Endothelial cell (in vitro differentiated cells): ENCODE measurements around the gene TEX22. TPM values are rescaled to one million over a fixed set of nuclear protein-coding genes. Genes with fewer than 3 reads are reported as not detected.

ENCODE experiments used
- DNase-seq: peaks from one replicate; pipeline ENCODE4 v3.0.0; 2021; ENCODE audit warnings: low spot score
- H3K27ac Mint-ChIP-seq: one replicate; pipeline ENCODE4 v1.8.0; 2021; ENCODE audit warnings: mixed read lengths, inconsistent platforms; ENCODE audit not compliant: unreplicated experiment
- H3K27me3 Mint-ChIP-seq: one replicate; pipeline ENCODE4 v1.8.0; 2021; ENCODE audit warnings: mild to moderate bottlenecking, moderate library complexity, mixed read lengths, inconsistent platforms; ENCODE audit not compliant: unreplicated experiment
- H3K36me3 Mint-ChIP-seq: one replicate; pipeline ENCODE4 v1.8.0; 2021; ENCODE audit warnings: mild to moderate bottlenecking, low read depth, mixed read lengths, inconsistent platforms; ENCODE audit not compliant: unreplicated experiment
- H3K4me1 Mint-ChIP-seq: one replicate; pipeline ENCODE4 v1.8.0; 2021; ENCODE audit warnings: mild to moderate bottlenecking, mixed read lengths, inconsistent platforms; ENCODE audit not compliant: unreplicated experiment
- H3K4me3 Mint-ChIP-seq: one replicate; pipeline ENCODE4 v1.8.0; 2021; ENCODE audit warnings: mild to moderate bottlenecking, mixed read lengths, inconsistent platforms; ENCODE audit not compliant: unreplicated experiment
- H3K9me3 Mint-ChIP-seq: one replicate; pipeline ENCODE4 v1.8.0; 2021; ENCODE audit warnings: mixed read lengths, inconsistent platforms; ENCODE audit not compliant: unreplicated experiment
- CTCF ChIP-seq: fragments of 200-600 bp; sonication (generic); IDR thresholded peaks from one replicate; pipeline ENCODE4 v1.5.0; 2021; ENCODE audit warnings: antibody characterized with exemption; ENCODE audit not compliant: unreplicated experiment
- total RNA-seq: library from RNA; stranded (reverse); fragmentation: NEBNext Ultra II Directional; extraction: Animal tissue kit (Norgen Biotek cat#: 25700); gene quantifications from one replicate; pipeline ENCODE4 v1.2.1, GENCODE V29; 2021; ENCODE audit not compliant: unreplicated experiment

Gene TEX22
- total RNA-seq, 1 donor from 2014 or later: 1.1 TPM

- no peak for DNase-seq
- Mint-ChIP-seq H3K4me1 (no peaks in the 10 kb centered on the region), H3K4me3 (no peak overlapping the region), H3K36me3 (peaks cover 13% of the 10 kb centered on the region), H3K9me3 (no peaks in the 10 kb centered on the region), H3K27me3 (peaks cover 6% of the 10 kb centered on the region), H3K27ac (no peak overlapping the region)
- TF ChIP-seq CTCF: no peak
These were observed 32.2 kb downstream of the TEX22 start for GRCh38 chr14:105430565-105430964.

GRCh38 chr14:105431256-105431655, 32.9 kb downstream of the TEX22 start:
- no peak for DNase-seq
- no peaks in the 10 kb centered on the region for H3K9me3 Mint-ChIP-seq
- H3K4me1 Mint-ChIP-seq: no peaks in the 10 kb centered on the region
- H3K4me3 Mint-ChIP-seq: no peak overlapping the region
- peaks cover 6% of the 10 kb centered on the region for H3K27me3 Mint-ChIP-seq
- no peak overlapping the region for H3K27ac Mint-ChIP-seq
- peaks cover 16% of the 10 kb centered on the region for H3K36me3 Mint-ChIP-seq
- TF ChIP-seq CTCF: no peak

- H3K27ac Mint-ChIP-seq: no peak overlapping the region
- peaks cover 9% of the 10 kb centered on the region for H3K36me3 Mint-ChIP-seq
- no peak for DNase-seq
- no peaks in the 10 kb centered on the region for H3K9me3 Mint-ChIP-seq
- no peak for TF ChIP-seq CTCF
- peaks cover 2% of the 10 kb centered on the region for H3K27me3 Mint-ChIP-seq
- H3K4me1 Mint-ChIP-seq: no peaks in the 10 kb centered on the region
- no peak overlapping the region for H3K4me3 Mint-ChIP-seq
These were observed 34.3 kb downstream of the TEX22 start for GRCh38 chr14:105432657-105433056.

GRCh38 chr14:105433161-105433605, 34.8 kb downstream of the TEX22 start:
- no peak for TF ChIP-seq CTCF
- H3K4me1 Mint-ChIP-seq: no peaks in the 10 kb centered on the region
- DNase-seq: no peak
- H3K9me3 Mint-ChIP-seq: no peaks in the 10 kb centered on the region
- H3K4me3 Mint-ChIP-seq: no peak overlapping the region
- H3K36me3 Mint-ChIP-seq: peaks cover 8% of the 10 kb centered on the region
- H3K27me3 Mint-ChIP-seq: peaks cover 2% of the 10 kb centered on the region
- no peak overlapping the region for H3K27ac Mint-ChIP-seq

GRCh38 chr14:105436402-105436801, 38.1 kb downstream of the TEX22 start:
- H3K36me3 Mint-ChIP-seq: peaks cover 8% of the 10 kb centered on the region

More at GRCh38 chr14:105436402-105436801, 38.1 kb downstream of the TEX22 start:
- no peak overlapping the region for H3K27ac Mint-ChIP-seq
- H3K27me3 Mint-ChIP-seq: peaks cover 2% of the 10 kb centered on the region
- H3K4me3 Mint-ChIP-seq: no peak overlapping the region
- no peaks in the 10 kb centered on the region for H3K4me1 Mint-ChIP-seq
- TF ChIP-seq CTCF: no peak
- no peak for DNase-seq
- H3K9me3 Mint-ChIP-seq: no peaks in the 10 kb centered on the region
